Endothelial cell of umbilical vein (primary cell): ENCODE results near the gene CCND2. TPM values are rescaled to one million over a fixed set of nuclear protein-coding genes. Genes with fewer than 3 reads are reported as not detected.

Experiments used
- Bru-seq: library from RNA; stranded (reverse); fragments of 400-500 nt; gene quantifications from one replicate; lab custom pipeline; 2021; lab: Mats Ljungman, UMichigan
- BruChase-seq, 2 experiments: library from RNA; stranded (reverse); fragments of 400-500 nt; gene quantifications; one replicate each; lab custom pipeline; 2021; lab: Mats Ljungman, UMichigan
- BruUV-seq: library from RNA; stranded (reverse); fragments of 400-500 nt; replicated peaks from 2 replicates; lab custom pipeline; 2021; lab: Mats Ljungman, UMichigan
- CTCF ChIA-PET: fragments of 300-600, 350-600 bp; sonication (Branson Sonifier 250); formaldehyde crosslinking; loops from one replicate; lab custom pipeline; 2021; ENCODE audit warnings: antibody characterized with exemption, inconsistent platforms; lab: Charles Lee
- POLR2A ChIA-PET: fragments of 300-600, 350-600 bp; sonication (Branson Sonifier 250); formaldehyde crosslinking; loops from one replicate; lab custom pipeline; 2021; ENCODE audit warnings: antibody characterized with exemption, inconsistent platforms; lab: Charles Lee
- DNase-seq: peaks from one replicate; pipeline ENCODE4 v3.0.0-alpha.2; 2011; ENCODE audit warnings: low read depth, low spot score
- FAIRE-seq: peaks from 2 replicates; lab custom pipeline; 2011; peaks lifted over from hg19 to GRCh38; lab: Jason Lieb, UNC
- H2AFZ ChIP-seq: 2 replicates; pipeline ENCODE4 v1.6.0; 2012; ENCODE audit warnings: low read depth, low read length, control low read depth, inconsistent platforms
- H3K27ac ChIP-seq: 2 replicates; pipeline ENCODE4 v1.5.1; 2011; ENCODE audit warnings: low read depth, mild to moderate bottlenecking, control low read depth, low read length, moderate library complexity; ENCODE audit not compliant: insufficient read depth
- H3K27me3 ChIP-seq, 2 experiments: 2 replicates each; pipeline versions ENCODE4 v1.6.0 to v1.6.1; 2011; ENCODE audit warnings: low read length in 2 of 2, mixed read lengths in 1 of 2; ENCODE audit not compliant: control insufficient read depth in 2 of 2, insufficient read depth in 2 of 2
- H3K36me3 ChIP-seq, 2 experiments: 2 replicates in 1 of 2; 3 replicates in 1 of 2; pipeline ENCODE4 v1.5.1; 2011; ENCODE audit warnings: low read length in 2 of 2, mild to moderate bottlenecking in 1 of 2, moderate library complexity in 1 of 2; ENCODE audit not compliant: control insufficient read depth in 2 of 2, insufficient read depth in 2 of 2; ENCODE audit errors: extremely low read depth in 1 of 2
- H3K4me1 ChIP-seq: 3 replicates; pipeline ENCODE4 v1.5.1; 2011; ENCODE audit warnings: mild to moderate bottlenecking, low read length; ENCODE audit not compliant: control insufficient read depth, insufficient read depth; ENCODE audit errors: extremely low read depth
- H3K4me2 ChIP-seq: 2 replicates; pipeline ENCODE4 v1.6.1; 2011; ENCODE audit warnings: low read length, control low read depth, mixed read lengths; ENCODE audit not compliant: insufficient read depth
- H3K4me3 ChIP-seq, 3 experiments: fragments of 200-600 bp in 1 of 3; sonication (generic), shearing (Covaris generic) in 1 of 3; replicated peaks in 1 of 3; 2 replicates each; pipeline ENCODE4 v1.5.1; 2011 to 2016; ENCODE audit warnings: control low read depth in 3 of 3, low read length in 3 of 3, mild to moderate bottlenecking in 2 of 3, inconsistent platforms in 1 of 3, low read depth in 1 of 3, moderate library complexity in 1 of 3; ENCODE audit not compliant: insufficient read depth in 1 of 3
- H3K79me2 ChIP-seq: 2 replicates; pipeline ENCODE4 v1.6.0; 2012; ENCODE audit warnings: low read length, inconsistent platforms; ENCODE audit not compliant: control insufficient read depth, insufficient read depth
- H3K9ac ChIP-seq: replicated peaks from 2 replicates; pipeline ENCODE3; 2011; ENCODE audit warnings: low read length, control low read depth; ENCODE audit not compliant: insufficient read depth; ENCODE audit errors: extremely low read depth
- H3K9me1 ChIP-seq: replicated peaks from 3 replicates; pipeline ENCODE4 v1.6.0; 2011; ENCODE audit warnings: mild to moderate bottlenecking, low read length; ENCODE audit not compliant: control insufficient read depth, insufficient read depth; ENCODE audit errors: extremely low read depth
- H3K9me3 ChIP-seq: replicated peaks from 2 replicates; pipeline ENCODE4 v1.5.1; 2012; ENCODE audit warnings: low read length, inconsistent platforms; ENCODE audit not compliant: control insufficient read depth, insufficient read depth
- H4K20me1 ChIP-seq: replicated peaks from 2 replicates; pipeline ENCODE3; 2011; ENCODE audit warnings: mild to moderate bottlenecking, low read length; ENCODE audit not compliant: control insufficient read depth, insufficient read depth; ENCODE audit errors: extremely low read depth
- EZH2 ChIP-seq: IDR thresholded peaks from 2 replicates; pipeline ENCODE4 v1.6.1; 2012; ENCODE audit warnings: borderline replicate concordance, low read depth, mild to moderate bottlenecking, moderate library complexity, low read length, inconsistent platforms; ENCODE audit not compliant: severe bottlenecking
- FOS ChIP-seq: IDR thresholded peaks from 2 replicates; pipeline ENCODE4 v1.6.1; 2011; ENCODE audit warnings: mild to moderate bottlenecking, low read length, moderate library complexity, borderline replicate concordance; ENCODE audit not compliant: insufficient read depth
- GATA2 ChIP-seq: IDR thresholded peaks from 2 replicates; pipeline ENCODE4 v1.7.0; 2011; ENCODE audit warnings: low read depth, mild to moderate bottlenecking, moderate library complexity, mixed read lengths, low read length; ENCODE audit not compliant: insufficient read length, insufficient read depth
- JUN ChIP-seq: IDR thresholded peaks from 2 replicates; pipeline ENCODE4 v1.6.1; 2011; ENCODE audit warnings: borderline replicate concordance, low read depth; ENCODE audit not compliant: insufficient read length, insufficient read depth
- MYC ChIP-seq: IDR thresholded peaks from one replicate; pipeline ENCODE4 v1.6.1; 2011; ENCODE audit warnings: mild to moderate bottlenecking, low read depth, low read length
- POLR2A ChIP-seq: IDR thresholded peaks from 2 replicates; pipeline ENCODE4 v1.6.1; 2012; ENCODE audit warnings: low read depth, mild to moderate bottlenecking, control low read depth, low read length
- dilution Hi-C: fragments of 300-500 bp; cut with MboI; formaldehyde crosslinking; loops from one replicate; pipeline ENCODE4 v1.15.0; 2019; ENCODE audit warnings: low sequenced_read_pairs; ENCODE audit not compliant: extremely low pct_ligation_motif_present
- intact Hi-C: fragments of 100-400 bp; cut with micrococcal nuclease; formaldehyde crosslinking; loops from one replicate; pipeline ENCODE4 v1.10.0; 2022
- long read RNA-seq: library from polyadenylated mRNA; stranded (forward); transcript quantifications from one replicate; pipeline ENCODE4 v2.0.0, GENCODE V29; 2021
- polyA minus RNA-seq, 3 experiments: library from RNA; depleted of rRNA, polyadenylated mRNA; stranded (reverse); fragments of >200 nt; gene quantifications; 1 replicate in 1 of 3; 2 replicates in 2 of 3; pipeline ENCODE4 v1.2.3, GENCODE V29; 2011
- polyA plus RNA-seq, 4 experiments: library from polyadenylated mRNA; depleted of rRNA in 3 of 4; stranded (reverse) in 3 of 4; unstranded in 1 of 4; fragments of >200 nt; gene quantifications; 2 replicates each; pipeline versions ENCODE4 v1.2.1 to v1.2.3, GENCODE V29; 2011 to 2012; ENCODE audit warnings: missing spikeins in 1 of 4
- total RNA-seq: library from RNA; stranded (reverse); gene quantifications from 2 replicates; pipeline ENCODE4 v1.2.3, GENCODE V29; 2021
- TF ChIP-seq, protein P1 (sequence below): IDR thresholded peaks from 2 replicates; pipeline ENCODE4 v1.6.1; 2011; ENCODE audit not compliant: insufficient read depth, insufficient read length
- TF ChIP-seq, protein P2 (sequence below), 2 donors: IDR thresholded peaks; 1 replicate in 1 of 2; 2 replicates in 1 of 2; pipeline ENCODE4 v1.5.1; 2011; ENCODE audit warnings: low read length in 2 of 2, mild to moderate bottlenecking in 2 of 2, moderate library complexity in 2 of 2, control low read depth in 1 of 2, inconsistent platforms in 1 of 2, low read depth in 1 of 2; ENCODE audit not compliant: insufficient read depth in 1 of 2; ENCODE audit errors: extremely low read depth in 1 of 2

CCND2 gene
- total RNA-seq (3.4 and 5.7 TPM in 2 replicates), polyA plus RNA-seq (0.68 and 0.96 TPM in 2 replicates), polyA minus RNA-seq (4.0 and 8.3 TPM in 2 replicates), Bru-seq, nascent RNA (percentile 48 among the genes with signal in this experiment), BruChase-seq, experiment 1, labeled RNA remaining after a 6-hour chase (percentile 95 among the genes with signal in this experiment), BruChase-seq, experiment 2, labeled RNA remaining after a 2-hour chase (percentile 79 among the genes with signal in this experiment)
- 0.75 and 0.80 TPM in 2 replicates for polyA plus RNA-seq (2011; cell fraction: cytosol; rRNA removed)
- 1.1 TPM in 2 replicates for polyA plus RNA-seq (2011; cell fraction: nucleus; rRNA removed)
- polyA plus RNA-seq (2012), result 1.0 and 2.2 TPM in 2 replicates
- not detected for polyA minus RNA-seq (2011; cell fraction: cytosol; rRNA and poly(A)+ RNA removed)
- polyA minus RNA-seq (2011; cell fraction: nucleus; rRNA and poly(A)+ RNA removed), result 1.2 TPM in 2 replicates
- long read RNA-seq, full-length matches to known transcripts, result 5 of 9 reads
- long read RNA-seq, partial matches to known transcripts, result 0 of 9 reads
- long read RNA-seq, other reads (novel, unspliced or antisense), result 4 of 9 reads

DNA sequence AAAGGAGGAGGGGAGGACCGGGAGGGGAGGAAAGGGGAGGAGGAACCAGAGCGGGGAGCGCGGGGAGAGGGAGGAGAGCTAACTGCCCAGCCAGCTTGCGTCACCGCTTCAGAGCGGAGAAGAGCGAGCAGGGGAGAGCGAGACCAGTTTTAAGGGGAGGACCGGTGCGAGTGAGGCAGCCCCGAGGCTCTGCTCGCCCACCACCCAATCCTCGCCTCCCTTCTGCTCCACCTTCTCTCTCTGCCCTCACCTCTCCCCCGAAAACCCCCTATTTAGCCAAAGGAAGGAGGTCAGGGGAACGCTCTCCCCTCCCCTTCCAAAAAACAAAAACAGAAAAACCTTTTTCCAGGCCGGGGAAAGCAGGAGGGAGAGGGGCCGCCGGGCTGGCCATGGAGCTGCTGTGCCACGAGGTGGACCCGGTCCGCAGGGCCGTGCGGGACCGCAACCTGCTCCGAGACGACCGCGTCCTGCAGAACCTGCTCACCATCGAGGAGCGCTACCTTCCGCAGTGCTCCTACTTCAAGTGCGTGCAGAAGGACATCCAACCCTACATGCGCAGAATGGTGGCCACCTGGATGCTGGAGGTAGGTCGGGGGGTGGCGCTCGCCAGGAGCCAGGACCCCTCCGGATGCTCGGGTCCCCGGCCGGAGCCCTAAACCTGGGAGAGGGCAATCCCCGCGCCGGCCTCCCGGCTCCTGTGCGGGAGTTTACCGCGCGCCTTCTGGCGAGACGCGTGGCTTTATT lies at the start of gene CCND2:
Gene CCND2, plus strand, starts transcription at position 111 of the 744 bp plus-strand sequence. Its CDS starts 279 bp downstream, at position 390.
- dilution Hi-C loops, result no loop called here

More for the DNA sequence above, at the start of gene CCND2:
- H3K4me3 ChIP-seq, result peak within 1 kb of the TSS in 1 of 3 experiments; percentile 34
- CTCF ChIA-PET, result interaction anchor here (1.0 to 5.9 kb wide), 4 partner anchors 166 to 388 kb away, joined by 3 to 464 read pairs (median 9); no protein-coding TSS in a partner anchor
- no peaks in the 10 kb centered on the region for H3K36me3 ChIP-seq
- H3K79me2 ChIP-seq, result no peaks in the 10 kb centered on the region
- peak; percentile 19 for DNase-seq
- FAIRE-seq, result no peak
- POLR2A ChIA-PET, result no interaction called here
- H2AFZ ChIP-seq, result no peak within 1 kb of the TSS
- no peaks in the 10 kb centered on the region for H4K20me1 ChIP-seq
- no peaks in the 10 kb centered on the region for H3K9me1 ChIP-seq
- no peak within 1 kb of the TSS for H3K9ac ChIP-seq
- intact Hi-C loops, result loop anchor here (1.0 to 10.0 kb wide), 3 partner anchors 243 to 469 kb away; partner anchors contain the start of gene PARP11
- no peaks in the 10 kb centered on the region for H3K9me3 ChIP-seq
- peaks cover 68 to 74% of the 10 kb centered on the region in 2 experiments for H3K27me3 ChIP-seq
- H3K27ac ChIP-seq, result no peak within 1 kb of the TSS
- peak within 1 kb of the TSS; percentile 25 for H3K4me2 ChIP-seq
- no TSS peak for BruUV-seq
- H3K4me1 ChIP-seq, result peaks cover 23% of the 10 kb centered on the region
- TF ChIP-seq, protein P1, sequence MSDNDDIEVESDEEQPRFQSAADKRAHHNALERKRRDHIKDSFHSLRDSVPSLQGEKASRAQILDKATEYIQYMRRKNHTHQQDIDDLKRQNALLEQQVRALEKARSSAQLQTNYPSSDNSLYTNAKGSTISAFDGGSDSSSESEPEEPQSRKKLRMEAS, result no peak
- no peak for TF ChIP-seq FOS
- TF ChIP-seq GATA2, result no peak
- TF ChIP-seq MYC, result no peak
- TF ChIP-seq POLR2A, result no peak
- TF ChIP-seq JUN, result no peak
- TF ChIP-seq, protein P2, sequence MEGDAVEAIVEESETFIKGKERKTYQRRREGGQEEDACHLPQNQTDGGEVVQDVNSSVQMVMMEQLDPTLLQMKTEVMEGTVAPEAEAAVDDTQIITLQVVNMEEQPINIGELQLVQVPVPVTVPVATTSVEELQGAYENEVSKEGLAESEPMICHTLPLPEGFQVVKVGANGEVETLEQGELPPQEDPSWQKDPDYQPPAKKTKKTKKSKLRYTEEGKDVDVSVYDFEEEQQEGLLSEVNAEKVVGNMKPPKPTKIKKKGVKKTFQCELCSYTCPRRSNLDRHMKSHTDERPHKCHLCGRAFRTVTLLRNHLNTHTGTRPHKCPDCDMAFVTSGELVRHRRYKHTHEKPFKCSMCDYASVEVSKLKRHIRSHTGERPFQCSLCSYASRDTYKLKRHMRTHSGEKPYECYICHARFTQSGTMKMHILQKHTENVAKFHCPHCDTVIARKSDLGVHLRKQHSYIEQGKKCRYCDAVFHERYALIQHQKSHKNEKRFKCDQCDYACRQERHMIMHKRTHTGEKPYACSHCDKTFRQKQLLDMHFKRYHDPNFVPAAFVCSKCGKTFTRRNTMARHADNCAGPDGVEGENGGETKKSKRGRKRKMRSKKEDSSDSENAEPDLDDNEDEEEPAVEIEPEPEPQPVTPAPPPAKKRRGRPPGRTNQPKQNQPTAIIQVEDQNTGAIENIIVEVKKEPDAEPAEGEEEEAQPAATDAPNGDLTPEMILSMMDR (IDR thresholded peaks at IDR 0.05; ENCODE audit: extremely low read depth in 1 of 2, insufficient read depth in 1 of 2, low read depth in 1 of 2, low read length in 2 of 2), result no peak
- peak; percentile 85 for TF ChIP-seq EZH2
